NCI-H2196 (cell line): ENCODE results near the gene RAP1GAP.
"Not testable (repeated sequence)": the region's sequence is repeated elsewhere in the genome, so short reads cannot be mapped to it uniquely, and the experiment has no call there.

Source experiments
- DNase-seq: peaks from one replicate; lab custom pipeline; 2025; ENCODE audit not compliant: unreplicated experiment; lab: John Stamatoyannopoulos, UW

The RAP1GAP gene

DNA sequence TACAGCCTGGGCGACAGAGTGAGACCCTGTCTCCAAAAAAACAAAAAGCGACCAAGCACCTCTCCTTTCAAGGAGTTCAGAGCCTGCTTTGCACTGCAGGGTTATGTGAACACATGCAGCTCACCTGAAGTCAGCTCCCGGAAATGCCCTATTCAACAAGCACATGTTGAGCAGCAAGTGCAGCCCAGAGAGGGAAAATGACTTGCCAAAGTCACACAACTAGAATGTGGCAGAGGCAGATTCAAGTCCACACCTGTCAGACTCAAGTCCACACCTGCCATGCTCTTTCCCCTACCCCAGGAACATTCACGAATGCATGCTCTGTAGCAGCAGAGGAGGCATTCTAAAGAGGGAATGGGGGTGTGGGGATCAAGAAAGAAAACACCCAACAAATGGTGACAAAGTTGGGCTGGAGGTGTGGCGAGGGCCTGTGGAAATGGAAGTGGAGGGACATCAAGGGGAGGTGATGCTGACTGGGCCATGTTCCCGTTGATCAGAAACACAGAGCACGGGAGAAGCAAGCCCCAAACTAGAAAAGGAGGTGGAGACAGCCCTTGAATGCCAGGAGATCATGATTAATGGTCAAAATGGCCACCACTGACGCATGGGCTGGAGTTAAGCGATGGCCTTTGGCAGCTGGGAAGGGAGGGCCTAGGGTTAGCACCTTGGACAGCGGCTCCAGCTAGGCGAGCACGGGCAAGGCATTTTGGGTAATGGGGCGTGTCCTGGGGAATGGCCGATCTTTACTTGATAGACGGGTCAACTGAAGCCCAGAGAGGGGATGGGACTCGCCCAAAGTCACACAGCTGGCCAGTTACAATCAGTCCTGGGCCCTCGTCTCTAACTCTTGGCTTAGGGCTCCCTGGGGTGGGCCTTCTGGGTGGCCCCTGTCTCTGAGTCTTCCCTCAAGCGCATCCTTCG lies 21.5 kb downstream of the RAP1GAP start:
- DNase-seq: no peak

DNA sequence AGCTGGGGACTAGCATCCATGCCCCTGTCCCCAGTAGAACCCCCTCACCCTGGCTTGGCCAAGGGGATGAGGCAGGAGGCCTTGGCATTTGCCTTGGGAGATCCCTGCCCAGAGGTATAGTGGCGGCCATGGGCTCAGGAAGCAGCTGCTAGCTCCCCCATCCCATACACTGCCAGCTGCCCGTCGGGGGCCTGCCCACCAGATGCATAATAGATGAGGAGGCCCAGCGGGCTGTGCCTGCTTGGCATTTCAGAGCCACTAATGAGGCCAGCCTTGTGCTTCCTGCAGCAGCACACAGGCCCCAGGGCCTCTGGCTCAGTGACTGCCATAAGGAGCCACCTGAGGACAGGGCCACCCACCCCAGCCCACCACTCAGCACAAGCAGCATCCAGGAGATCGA lies 23.6 kb downstream of the RAP1GAP start:
- DNase-seq: no peak

DNA sequence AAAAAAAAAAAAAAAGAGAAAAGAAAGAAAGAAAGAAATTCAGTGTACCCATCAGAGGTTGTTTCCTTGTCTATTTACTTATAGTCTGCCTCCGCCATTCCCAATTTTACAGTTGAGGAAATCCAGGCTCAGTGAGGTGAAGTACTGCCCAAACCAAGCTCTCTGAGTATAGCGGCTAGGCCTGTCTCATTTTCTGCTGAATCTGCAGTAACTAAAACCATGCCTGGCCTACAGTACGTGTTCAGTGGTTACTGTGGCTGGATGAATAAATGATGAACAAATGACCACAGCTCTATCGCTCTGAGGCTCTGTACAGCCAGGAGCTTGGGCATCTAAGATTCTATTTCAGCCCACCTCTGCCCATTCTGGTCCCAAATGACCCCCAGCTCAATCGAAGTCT lies 24.3 kb downstream of the RAP1GAP start:
- DNase-seq: no peak

DNA sequence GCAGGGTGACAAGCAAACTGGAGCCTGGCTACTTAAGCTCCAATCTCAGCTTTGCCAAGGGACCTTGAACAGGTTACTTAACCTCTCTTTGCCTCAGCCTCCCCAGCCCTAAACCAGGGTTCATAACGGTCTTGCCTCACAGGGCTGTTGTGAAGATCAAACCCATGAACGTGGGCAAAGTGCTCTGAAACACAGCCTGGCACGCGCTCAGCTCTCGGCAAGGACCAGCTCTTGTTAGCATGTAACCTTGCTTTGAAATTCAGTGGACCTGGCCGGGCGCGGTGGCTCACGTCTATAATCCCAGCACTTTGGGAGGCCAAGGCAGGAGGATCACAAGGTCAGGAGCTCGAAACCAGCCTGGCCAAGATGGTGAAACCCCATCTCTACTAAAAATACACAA lies 24.8 kb downstream of the RAP1GAP start:
- no peak for DNase-seq

DNA sequence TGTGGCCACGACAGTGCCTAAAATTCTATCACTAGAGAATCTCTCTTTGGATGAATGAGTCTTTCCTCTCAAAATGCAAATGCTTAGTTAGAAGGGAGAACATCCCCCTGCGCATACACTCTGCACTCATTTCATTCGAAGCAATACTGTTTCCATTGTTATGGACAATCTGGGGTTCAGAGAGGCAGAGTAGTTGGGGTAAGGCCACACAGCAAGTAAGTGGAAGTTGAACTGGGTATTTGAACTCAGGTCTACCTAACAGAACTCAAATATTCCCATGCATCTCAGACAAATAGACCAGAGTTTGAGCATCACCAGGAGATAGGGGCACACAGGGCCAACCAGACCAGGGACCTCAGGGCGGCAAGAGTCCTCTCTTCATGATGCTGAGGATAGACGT lies 25.5 kb downstream of the RAP1GAP start:
- no peak for DNase-seq

DNA sequence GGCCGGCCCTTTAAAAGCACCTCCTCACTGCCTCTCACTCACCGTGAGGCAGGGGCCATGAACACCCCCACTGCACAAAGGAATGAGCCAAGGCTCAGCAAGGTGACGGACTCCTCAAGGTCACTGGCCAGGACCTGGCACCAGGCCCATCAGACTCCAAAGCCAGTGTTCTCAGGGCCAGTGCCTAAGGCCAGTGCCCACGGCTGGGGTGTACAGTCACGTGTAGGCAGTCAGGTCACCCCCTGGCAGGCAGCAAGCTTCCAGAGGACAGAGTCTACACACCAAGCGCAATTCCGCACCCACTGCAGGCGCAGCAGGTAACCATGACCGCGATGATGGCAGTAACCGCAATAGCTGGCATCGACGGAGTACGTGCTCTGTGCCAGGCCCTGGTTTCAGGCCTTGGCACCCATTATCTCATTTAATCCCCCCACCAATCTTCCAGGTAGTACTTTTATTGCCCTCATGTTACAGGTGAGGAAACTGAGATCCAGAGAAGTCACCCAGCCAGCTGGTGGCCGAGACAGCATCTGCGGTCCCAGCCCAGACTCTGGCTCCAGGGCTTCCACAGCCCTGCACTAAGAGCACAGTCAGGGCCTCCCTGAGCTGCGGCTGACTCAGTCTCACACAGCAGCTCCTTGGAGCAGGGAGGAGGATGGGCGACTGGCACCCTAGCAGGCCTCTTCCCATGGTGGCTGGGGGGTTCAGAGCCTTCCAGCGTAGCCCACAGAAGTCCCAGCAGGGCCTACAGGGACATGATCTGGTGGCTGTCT lies 27.0 kb downstream of the RAP1GAP start:
- DNase-seq: no peak

DNA sequence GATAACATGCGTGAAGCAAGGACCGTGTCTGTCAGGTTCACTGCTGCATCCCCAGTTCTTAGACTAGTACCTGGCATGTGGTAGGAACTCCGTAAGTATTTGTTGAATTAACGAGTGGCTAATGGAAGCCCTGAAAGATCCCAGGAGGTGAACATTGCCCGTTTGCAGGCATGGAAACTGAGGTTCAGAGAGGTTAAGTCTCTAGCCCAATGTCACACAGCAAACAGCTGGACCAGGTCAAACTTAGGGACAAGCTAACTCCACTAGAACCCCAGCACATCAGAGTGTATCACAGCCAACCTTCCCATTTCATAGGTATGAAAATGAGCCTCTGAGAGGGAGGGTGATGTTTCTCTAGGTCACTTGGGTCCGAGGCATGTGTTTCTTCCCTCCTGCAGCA lies 27.6 kb downstream of the RAP1GAP start:
- DNase-seq: no peak

DNA sequence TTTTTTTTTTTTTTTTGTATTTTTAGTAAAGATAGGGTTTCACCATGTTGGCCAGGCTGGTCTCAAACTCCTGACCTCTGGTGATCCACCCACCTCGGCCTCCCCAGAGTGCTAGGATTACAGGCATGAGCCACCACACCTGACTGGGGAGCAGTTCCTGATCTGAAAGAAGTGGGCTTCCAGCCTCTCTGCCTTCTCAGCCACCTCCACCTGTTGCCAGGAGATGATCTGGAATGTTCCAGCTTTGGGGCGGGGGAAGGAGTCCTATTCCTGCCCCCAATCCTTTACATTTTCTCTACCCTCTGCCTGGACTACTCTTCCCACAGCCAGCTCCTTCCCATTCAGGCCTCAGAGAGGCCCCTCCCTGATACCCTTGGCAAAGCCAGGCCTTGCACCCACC lies 28.1 kb downstream of the RAP1GAP start:
- DNase-seq: no peak

DNA sequence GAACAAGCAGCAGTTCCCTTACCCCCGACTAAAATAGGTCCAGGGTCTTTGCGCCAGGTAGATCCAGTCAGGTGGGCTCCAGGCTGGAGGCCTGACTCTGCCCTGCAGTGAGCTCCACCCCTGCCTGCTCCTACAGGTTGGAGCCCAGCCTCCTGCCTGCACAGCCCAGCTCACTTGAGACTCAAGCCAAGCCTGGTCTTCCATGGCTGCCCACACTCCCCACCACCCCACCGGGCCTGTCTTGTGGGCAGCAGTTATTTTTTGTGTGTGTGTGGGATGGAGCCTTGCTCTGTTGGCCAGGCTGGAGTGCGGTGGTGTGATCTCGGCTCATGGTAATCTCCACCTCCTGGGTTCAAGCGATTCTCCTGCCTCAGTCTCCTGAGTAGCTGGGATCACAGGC lies 28.5 kb downstream of the RAP1GAP start:
- DNase-seq: no peak

DNA sequence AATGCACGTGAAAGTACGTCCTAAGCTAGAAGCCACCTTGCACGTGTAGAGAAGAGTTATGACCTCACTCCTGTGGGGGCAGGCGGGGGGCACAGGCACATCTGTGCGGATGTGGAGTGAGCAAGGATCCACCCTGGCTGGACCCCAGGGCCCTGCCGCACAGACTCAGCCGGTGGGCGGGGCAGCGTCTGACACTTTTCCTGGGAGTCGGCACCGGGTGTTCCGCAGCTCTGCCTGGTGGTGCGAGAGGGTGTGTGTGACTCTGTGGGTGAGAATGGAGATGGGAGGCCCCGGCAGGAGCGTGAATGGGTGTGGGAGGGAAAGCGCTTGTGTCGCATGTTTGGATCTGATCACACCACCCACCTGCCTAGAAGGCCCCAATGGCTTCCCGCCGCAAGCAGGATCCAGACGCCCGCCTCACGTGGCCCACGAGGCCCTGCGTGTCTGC lies 29.5 kb downstream of the RAP1GAP start:
- no peak for DNase-seq

DNA sequence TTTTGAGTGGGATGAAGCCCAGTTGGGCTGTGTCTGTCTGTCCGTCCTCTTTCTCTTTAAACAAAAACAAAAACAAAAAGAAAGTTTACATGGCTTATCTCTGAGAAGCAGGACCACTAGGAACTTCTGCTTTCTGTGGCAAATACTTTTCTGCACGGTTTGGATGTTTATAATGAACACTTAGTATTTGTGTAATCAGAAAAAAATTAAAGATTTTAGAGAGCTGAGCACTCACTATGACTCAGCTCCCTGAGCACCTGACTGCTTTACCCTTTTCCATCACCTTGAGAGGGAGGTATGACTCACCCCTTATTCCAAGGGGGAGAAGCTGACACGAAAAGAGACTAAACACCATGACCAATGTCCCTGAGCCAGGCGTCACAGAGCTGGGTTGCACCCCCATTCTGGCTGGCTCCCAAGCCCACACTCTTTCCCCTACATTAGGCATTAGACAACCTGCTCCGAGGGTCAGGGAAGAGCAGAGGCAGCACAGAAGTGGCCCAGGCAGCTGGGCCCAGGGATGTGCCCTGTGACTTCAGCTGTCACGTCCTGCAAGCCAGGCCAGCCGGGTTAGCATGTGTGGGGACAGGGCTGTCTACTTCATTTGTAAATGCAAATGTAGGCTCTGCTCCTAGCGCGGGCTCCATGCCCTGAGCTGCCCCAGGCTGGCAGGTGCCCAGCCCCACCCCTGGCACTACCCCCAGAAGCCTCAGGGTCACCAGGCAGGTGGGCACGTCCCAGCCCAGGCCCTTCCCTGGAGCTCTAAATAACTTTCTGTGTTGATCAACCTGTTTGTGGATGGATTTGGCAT lies 30.4 kb downstream of the RAP1GAP start:
- DNase-seq: peak; percentile 58

DNA sequence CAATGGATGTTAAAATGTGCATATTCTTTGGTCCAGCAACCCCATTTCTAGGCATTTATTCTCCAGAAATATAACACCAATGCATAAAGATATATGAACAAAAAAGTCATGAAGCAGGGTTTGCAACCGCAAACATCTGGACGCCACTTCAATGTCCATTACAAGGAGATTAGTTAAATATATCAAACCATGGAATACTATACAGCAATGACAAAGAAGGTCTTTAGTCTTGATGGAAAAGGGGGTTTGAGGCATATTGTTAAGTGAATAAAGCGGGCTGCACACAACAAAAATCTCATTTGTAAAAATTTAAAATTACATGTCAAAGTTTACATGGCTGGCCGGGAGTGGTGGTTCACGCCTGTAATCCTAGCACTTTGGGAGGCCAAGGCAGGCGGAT lies 31.6 kb downstream of the RAP1GAP start:
- no peak for DNase-seq

DNA sequence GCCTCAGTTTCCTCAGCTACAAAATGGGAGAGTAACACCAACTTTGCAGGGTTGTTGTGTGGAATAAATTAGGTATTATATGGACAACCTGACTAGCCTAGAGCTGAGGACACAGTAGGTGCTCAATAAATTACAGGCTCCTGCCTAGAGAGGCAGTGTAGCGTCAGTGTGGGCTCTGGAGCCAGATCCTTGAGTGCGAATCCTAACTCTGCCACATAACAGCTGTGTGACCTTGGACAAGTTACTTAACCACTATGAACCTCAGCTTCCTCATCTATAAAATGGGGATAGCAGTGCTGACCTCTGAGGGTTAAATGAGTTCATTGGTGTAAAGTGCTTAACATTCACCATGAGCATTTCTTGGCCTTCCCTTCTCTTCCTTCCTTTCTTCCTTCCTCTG lies 33.1 kb downstream of the RAP1GAP start:
- DNase-seq: no peak

DNA sequence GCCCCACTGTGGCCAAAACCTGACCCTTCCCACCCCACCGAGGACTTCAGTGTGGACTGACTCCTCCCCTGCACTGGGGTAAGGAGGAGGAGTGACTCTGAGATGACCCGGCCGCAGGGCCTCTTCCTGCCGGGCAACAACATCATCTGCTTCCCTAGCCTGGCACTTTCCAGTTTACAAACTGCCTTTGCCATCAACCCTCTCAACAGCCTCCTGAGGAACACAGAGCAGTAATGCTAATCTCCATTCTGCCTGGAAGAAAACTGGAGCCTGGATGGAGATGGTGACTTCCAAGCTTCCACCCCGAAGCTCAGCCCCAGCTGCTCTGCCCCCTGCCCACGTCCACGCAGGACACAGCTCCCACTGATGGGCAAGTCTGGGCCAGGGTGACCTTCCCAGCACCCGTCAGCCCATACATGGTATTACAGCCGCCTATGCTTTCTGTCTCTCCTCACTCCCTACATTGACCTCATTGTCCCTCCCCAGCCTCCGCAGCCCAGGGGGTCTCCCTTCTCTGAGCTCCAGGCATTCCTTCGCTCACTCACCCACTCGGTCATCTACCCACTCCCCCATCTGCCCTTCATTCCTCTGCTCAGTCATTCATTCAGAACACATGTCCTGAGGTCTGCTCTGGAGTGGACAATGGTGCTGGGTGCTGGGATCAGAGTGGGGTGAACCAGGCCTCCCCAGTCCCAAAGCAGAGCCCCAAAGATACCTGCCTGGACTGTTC lies 34.2 kb downstream of the RAP1GAP start:
- DNase-seq: peak; percentile 80

DNA sequence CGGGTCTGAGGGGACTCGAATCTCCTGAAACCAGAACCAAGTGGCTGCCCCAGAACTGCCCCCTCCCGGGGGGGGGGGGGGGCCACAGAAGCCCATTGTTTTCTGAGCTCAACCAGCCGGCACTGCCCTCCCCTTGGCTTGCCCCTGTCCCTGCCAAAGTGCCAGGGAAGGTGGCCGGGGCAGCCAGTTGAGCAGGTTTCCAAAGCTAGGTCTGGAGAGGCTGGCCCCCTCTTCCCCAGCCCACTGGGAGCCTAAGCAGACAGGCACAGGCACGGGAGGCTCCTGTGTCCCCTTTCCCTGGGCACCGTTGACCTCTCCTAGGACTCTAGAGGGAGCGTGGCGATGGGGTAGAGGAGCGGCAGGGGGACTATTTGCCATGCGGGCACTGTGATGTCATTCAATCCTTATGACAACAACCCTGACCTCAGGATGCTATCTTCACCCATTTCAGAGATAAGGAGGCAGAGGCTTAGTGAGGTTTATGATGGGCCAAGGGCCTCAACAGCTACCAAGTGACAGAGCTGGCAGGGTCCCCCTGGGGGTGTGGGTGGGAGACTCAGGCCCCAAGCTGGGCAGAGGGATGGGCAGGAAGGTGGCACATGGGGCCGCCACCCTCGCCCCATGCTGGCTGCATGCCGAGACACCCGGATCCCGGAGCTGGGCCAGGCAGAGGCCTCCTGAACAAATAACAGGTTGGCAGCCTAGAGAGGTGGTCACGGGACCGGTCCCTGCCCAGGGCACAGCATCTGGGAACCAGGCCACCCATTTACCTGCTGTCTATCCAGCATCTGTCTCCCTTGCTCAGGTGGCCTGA lies 35.0 kb downstream of the RAP1GAP start:
- DNase-seq: peak; percentile 80

DNA sequence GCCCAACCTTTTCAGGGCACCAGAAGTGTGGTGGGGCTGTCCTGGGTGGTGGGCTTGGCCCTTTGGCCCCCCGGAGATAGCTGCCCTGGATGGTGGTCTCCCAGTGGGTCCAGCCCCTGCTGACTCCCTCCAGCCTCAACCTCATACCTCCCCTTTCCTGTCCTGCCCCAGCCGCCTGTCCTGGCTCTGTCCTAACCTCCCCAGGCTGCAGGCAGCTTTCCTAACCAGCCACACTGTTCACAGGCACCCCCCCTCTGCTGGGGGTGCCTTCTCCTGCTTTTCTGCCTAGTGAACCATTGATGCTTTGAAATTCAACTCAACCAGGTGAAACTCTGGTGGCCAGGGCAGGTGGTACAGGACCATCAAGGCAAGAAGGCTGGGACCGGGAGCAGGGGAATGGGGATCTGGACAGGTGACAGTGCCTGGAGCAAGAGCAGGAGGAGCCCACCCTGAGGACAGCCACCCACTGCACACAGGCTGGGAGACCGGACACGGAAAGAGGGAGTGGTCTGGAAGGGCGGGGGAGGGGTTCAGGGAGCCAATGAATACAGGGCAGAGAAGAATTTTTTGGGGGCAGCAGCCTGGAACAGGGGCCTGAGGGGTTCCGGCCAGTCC lies 35.9 kb downstream of the RAP1GAP start:
- DNase-seq: no peak

DNA sequence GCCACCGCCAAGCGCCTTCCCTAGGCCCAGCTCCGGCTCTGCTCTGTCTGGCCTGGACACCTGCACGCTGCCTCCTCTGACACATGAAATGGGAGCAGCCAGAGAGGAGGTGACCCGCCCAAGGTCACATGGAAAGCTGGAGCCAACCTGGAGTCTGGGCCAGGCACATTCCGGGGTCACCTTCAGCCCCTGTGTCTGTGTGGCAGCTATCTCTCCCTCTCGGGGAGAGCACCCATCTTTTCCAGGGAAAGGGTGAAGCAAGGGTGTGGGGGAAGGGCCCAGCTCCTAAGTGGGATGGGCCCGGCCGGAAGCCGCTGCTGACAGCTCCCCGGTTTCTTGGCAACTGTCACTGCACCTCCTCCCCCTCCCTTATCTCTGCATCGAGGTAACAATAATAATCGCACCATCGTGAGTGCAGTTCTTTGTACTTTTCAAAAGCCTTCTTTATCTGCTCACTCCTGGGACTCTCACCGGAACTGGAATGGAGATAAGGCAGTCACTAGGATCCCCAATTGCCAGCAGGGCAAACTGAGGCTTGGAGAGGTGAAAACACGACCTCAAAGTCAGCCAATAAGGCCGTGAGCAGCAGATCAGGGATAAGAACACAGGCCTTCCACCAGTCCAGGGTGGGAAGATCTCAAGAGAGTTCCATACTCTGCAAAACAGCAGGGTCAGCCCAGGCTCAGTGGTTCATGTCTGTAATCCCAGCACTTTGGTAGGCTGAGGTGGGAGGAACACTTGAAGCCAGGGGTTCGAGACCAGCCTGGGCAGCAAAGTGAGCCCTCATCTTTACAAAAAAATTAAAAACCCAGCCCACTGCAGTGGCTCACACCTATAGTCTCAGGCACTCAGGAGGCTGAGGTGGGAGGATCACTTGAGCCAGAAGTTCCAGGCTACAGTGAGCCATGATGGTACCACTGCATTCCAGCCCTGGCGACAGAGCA lies 36.9 kb downstream of the RAP1GAP start:
- peak; percentile 80 for DNase-seq

DNA sequence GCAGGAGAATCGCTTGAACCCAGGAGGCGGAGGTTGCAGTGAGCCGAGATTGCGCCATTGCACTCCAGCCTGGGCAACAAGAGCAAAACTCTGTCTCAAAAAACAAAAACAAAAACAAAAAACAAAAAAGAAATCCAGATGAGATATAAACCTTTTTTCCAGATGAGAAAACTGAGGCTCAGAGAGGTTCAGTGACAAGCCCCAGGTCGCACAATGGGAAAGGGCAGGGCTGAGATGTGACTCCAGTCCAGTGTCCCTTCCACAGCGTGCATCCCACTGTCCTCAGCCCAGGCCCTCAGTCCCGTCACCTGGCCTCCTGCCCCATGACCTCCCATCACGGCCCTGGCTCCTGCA lies 37.6 kb downstream of the RAP1GAP start:
- not testable (repeated sequence) for DNase-seq
